Dedifferentiated amniotic fluid mesenchymal stem cell (primary cell): Measurements from ENCODE around the gene ROR2.
A peak's percentile ranks its signal among the peaks of the same experiment; 100 is the strongest.
"Not testable (repeated sequence)": the region's sequence is repeated elsewhere in the genome, so short reads cannot be mapped to it uniquely, and the experiment has no call there.

Experiments used
- DNase-seq: peaks from one replicate; pipeline ENCODE4 v3.0.0-alpha.2; 2016; ENCODE audit errors: extremely low spot score

ROR2 gene

GRCh38 chr9:91798273-91799112 lies 151.5 kb downstream of the ROR2 start:
- DNase-seq, result not testable (repeated sequence)

- not testable (repeated sequence) for DNase-seq
Measured at GRCh38 chr9:91797517-91797916, 152.5 kb downstream of the ROR2 start.

- not testable (repeated sequence) for DNase-seq
Measured at GRCh38 chr9:91796516-91796915, 153.5 kb downstream of the ROR2 start.

GRCh38 chr9:91795598-91796241 lies 154.3 kb downstream of the ROR2 start:
- DNase-seq, result no peak

- DNase-seq, result not testable (repeated sequence)
Measured at GRCh38 chr9:91793371-91793770, 156.7 kb downstream of the ROR2 start.

- no peak for DNase-seq
Measured at GRCh38 chr9:91790917-91791316, 159.1 kb downstream of the ROR2 start.

GRCh38 chr9:91789941-91790340 lies 160.1 kb downstream of the ROR2 start:
- no peak for DNase-seq

- DNase-seq, result no peak
Measured at GRCh38 chr9:91787931-91788330, 162.1 kb downstream of the ROR2 start.

- no peak for DNase-seq
Measured at GRCh38 chr9:91786132-91786896, 163.7 kb downstream of the ROR2 start.

GRCh38 chr9:91785447-91785842 lies 164.6 kb downstream of the ROR2 start:
- DNase-seq, result no peak

GRCh38 chr9:91784673-91785446 lies 165.2 kb downstream of the ROR2 start:
- DNase-seq, result no peak

GRCh38 chr9:91783876-91784672 lies 166.0 kb downstream of the ROR2 start:
- DNase-seq, result no peak

- DNase-seq, result no peak
Measured at GRCh38 chr9:91783411-91783810, 166.6 kb downstream of the ROR2 start.

- no peak for DNase-seq
Measured at GRCh38 chr9:91782708-91783214, 167.3 kb downstream of the ROR2 start.

GRCh38 chr9:91781906-91782305 lies 168.1 kb downstream of the ROR2 start:
- DNase-seq, result no peak

GRCh38 chr9:91781116-91781515 lies 168.9 kb downstream of the ROR2 start:
- no peak for DNase-seq

GRCh38 chr9:91778031-91778430 lies 172.0 kb downstream of the ROR2 start:
- DNase-seq, result no peak

GRCh38 chr9:91777292-91777830 lies 172.7 kb downstream of the ROR2 start:
- DNase-seq, result peak; percentile 53

GRCh38 chr9:91776409-91777291 lies 173.4 kb downstream of the ROR2 start:
- DNase-seq, result no peak

GRCh38 chr9:91775708-91776028 lies 174.4 kb downstream of the ROR2 start:
- DNase-seq, result no peak
